ENCODE results near the gene CACHD1.
"Not testable (repeated sequence)": the region's sequence is repeated elsewhere in the genome, so short reads cannot be mapped to it uniquely, and the experiment has no call there.

The CACHD1 gene

DNA sequence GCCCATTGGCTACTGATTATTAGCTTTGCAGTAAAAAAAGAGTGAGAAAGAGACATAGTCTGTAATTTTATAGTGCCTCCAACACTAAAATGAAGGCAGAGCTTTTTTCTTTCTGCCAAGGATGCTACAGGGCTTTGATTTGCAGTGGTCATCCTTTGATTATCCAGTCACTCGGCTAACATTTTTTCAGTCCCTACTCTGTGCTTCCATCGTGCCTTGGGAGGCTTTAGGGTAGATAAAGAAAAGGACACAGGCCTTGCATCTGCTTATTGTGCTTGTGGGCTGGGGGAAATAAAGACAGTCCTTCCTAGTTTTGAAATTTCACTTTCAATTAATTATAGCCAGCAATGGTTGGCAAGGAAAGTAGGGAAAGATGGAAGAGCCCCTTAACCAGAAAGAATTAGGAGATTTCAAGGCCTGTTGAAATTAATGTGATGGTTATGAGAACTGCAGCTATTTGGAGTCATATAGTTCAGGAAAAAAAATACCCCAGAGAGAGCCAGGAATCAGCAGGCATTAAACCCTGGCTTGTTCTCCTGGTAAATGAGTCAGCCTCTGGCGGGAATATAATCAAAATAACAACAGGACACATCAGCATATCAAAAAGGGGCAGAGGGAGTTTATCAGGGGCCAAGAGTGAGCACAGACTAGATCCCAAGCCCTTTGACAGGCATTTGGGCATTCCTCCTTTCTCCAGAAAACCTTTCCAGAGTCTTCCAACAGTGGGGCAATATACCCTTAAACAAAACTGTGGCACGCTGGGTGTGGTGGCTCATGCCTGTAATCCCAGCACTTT is 27.4 kb downstream of the CACHD1 start:
- no peak for DNase-seq (ENCODE audit: low spot score)

- DNase-seq (ENCODE audit: low spot score), result no peak
Observed at GRCh38 chr1:64498325-64498724, 28.4 kb downstream of the CACHD1 start.

GRCh38 chr1:64499011-64499410 is 29.1 kb downstream of the CACHD1 start:
- DNase-seq (ENCODE audit: low spot score), result no peak

DNA sequence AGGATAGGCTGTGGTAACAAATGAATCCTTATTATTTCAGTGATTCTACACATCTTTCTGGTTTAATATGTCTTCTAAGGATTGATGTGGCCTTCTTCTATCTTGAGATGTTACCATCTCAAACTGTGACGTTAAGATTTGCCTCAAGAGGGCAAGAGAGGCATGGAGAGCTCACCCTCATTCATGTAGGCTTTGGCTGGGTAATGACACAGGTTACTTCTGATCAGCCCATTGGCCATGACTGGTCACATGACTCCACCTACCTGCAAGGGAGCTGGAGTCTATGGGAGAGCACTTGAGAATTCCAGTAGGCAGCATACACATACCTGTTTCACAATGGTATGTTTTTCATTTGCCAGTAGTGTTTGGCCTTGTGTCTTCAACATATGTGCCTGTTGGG is 30.0 kb downstream of the CACHD1 start:
- DNase-seq (ENCODE audit: low spot score), result no peak

- DNase-seq (ENCODE audit: low spot score), result no peak
Observed at GRCh38 chr1:64502083-64502482, 32.2 kb downstream of the CACHD1 start.

- DNase-seq (ENCODE audit: low spot score), result no peak
Observed at GRCh38 chr1:64502931-64503330, 33.0 kb downstream of the CACHD1 start.

DNA sequence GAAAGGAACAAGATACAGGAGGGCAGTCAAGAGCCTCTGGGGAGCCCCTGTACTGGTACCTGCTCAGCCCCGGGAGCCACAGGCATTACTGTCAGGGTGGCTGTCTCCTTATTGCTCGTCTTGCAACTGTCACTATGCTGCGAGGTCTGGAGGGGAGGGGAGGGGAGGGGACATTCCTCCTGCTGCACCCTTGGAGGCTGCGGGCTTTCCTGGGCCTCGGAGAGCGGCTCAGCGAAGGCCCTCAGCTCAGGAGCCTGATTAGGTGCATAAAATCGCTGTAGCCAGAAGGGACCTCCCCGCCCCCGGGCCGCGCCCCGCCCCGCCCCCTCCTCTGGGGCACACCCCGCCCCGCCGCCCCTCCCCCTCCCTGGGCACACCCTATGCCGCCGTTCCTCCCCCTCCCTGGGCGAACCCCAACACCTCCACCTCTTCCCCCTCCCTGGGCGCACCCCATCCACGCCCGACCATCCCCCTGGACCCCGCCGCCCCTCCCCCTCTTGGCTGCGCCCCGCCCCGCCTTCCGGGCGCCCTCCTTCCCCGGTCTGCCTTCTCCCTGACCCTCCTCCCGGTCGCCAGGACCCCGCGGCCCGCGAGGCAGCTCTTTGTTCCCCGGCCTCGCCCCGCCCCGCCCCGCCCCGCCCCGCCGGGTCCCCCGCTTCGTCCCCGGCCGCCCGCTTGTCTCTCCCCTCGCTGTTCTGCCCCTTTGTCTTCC is 35.5 kb downstream of the CACHD1 start:
- peak; percentile 63 for DNase-seq (ENCODE audit: low spot score)

- peak; percentile 27 for DNase-seq (ENCODE audit: low spot score)
Observed at GRCh38 chr1:64505944-64506655, 36.2 kb downstream of the CACHD1 start.

DNA sequence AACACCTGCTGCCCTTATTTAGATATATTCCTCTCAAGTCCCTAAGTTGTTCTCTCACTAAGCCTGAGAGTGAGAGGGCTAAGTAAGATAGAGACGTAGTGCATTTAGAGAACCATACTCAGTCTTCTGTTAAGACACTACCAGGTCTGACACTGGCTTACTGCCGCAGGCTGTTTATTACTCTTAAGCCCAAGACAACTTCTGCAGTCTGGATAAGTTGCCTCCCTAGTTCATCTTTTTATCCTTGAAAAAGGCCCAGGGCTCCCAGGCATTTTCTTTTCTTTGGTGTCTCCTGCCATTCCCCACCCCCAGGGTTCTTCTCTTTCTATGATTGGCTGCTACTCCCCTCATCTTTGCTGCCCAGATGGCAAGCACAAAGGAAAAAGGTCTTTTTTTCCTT is 38.7 kb downstream of the CACHD1 start:
- no peak for DNase-seq (ENCODE audit: low spot score)

DNA sequence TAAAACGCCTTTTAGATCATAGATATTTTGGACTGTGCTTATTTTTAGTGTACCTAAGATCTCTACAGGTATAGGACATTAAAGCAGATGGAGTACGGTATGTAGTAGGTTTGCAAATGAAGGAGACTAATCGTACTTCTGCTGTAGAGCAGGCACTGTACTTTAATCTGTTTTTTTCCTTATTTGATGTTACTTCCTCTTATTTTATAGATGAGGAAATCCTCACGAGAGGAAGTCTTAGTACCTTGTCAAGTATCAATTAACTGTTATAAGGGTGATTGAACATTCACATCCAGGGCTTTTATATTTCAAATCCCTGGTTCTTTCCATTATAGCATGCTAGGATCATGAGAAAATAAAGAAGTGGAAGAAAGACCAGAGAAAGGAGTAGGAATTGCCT is 41.1 kb downstream of the CACHD1 start:
- DNase-seq (ENCODE audit: low spot score), result no peak

DNA sequence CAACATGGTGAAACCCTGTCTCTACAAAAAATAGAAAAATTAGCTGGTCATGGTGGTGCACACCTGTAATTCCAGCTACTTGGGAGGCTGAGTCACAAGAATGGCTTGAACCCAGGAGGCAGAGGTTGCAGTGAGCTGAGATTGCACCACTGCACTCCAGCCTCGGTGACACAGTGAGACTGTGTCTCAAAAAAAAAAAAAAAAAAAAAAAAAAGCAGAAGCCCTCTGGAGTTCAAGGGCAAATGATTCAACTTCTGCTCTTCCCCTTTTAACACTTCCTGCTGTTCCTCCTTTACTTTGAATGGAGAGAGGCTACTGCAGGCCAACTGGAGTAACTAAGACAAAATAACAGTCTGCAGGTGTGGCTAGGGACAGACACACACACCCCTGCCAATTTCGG is 42.3 kb downstream of the CACHD1 start:
- not testable (repeated sequence) for DNase-seq (ENCODE audit: low spot score)

DNA sequence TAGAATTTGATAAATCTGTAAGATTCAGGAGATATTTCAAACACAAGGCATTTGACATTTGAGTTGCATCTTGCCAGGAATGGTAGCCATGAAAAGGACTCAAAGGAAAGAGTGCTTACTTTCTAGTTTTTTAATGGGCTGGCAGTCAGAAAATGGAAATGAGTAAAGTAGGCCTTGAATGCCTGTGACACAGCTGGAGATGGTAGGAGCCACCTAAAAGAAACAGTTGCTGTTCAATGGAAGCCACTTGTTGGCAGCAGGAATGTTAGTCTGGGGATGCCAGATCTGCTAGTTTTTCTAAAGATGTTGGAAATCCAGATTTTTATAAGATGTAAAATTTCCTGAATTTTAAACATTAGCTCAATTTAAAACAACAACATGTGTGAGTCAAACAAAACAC is 43.6 kb downstream of the CACHD1 start:
- DNase-seq (ENCODE audit: low spot score), result no peak

GRCh38 chr1:64514197-64514765 is 44.4 kb downstream of the CACHD1 start:
- no peak for DNase-seq (ENCODE audit: low spot score)

DNA sequence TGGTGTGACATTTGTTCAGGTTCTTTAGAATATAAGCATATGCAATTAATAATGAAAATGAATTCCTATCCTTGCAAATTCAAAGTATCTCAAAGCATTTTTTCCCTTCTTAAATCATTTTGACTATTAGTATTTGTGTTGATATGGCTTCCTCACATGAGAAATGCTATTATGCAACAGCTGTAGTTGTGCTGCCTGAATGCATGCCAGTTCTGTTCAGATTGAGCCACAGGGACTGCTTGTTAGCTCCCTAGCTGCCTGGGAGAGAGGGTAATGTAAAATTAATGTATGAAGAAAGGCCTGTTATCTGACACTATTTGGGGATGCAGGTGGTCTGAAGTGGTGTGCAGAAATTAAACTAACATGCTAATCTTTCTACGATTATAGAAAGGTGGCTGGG is 45.5 kb downstream of the CACHD1 start:
- no peak for DNase-seq (ENCODE audit: low spot score)

- no peak for DNase-seq (ENCODE audit: low spot score)
Observed at GRCh38 chr1:64516301-64516700, 46.4 kb downstream of the CACHD1 start.

GRCh38 chr1:64516803-64517568 is 47.1 kb downstream of the CACHD1 start:
- DNase-seq (ENCODE audit: low spot score), result no peak

GRCh38 chr1:64517640-64518039 is 47.7 kb downstream of the CACHD1 start:
- no peak for DNase-seq (ENCODE audit: low spot score)

GRCh38 chr1:64518692-64519481 is 49.0 kb downstream of the CACHD1 start:
- no peak for DNase-seq (ENCODE audit: low spot score)

DNA sequence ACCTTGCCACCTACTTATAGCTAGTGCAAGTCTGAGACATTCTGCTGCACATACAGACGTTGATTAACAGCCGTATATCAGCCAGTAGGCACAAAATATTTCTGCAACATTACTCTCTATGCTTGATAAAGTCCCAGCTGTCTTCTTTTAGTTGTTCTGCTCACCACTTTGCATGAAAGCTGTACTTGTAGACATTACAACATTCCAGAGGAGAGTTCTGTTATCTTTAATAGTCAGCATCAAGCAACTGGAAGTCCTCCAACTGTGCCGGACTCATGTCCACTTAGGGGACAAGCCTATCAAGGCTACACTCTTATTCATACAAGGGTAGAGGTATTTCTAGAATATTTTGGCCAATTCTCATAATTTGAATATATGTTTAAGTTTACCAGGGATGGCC is 50.0 kb downstream of the CACHD1 start:
- no peak for DNase-seq (ENCODE audit: low spot score)

DNA sequence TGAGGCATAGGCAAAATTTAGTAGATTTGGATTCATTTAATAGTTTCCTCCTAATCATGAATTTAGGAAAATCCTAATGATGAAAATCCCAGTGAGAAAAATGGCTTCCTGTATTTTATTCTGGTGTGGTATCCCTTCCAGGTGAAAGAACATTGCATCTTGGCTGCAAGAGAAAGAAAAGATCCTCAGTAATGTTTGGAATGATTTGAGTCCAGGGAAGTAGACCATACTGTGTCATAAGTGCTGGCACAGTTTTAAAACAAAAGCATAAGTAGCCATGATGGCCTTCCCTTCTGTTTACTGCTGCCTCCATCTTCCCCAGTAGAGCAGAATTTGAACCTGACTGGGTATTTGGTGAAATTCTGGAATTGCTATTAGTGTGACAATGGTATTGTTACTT is 52.8 kb downstream of the CACHD1 start:
- no peak for DNase-seq (ENCODE audit: low spot score)
